GM19455 (cell line): Measurements from ENCODE around the gene IQGAP3.
"Not testable (repeated sequence)": the region's sequence is repeated elsewhere in the genome, so short reads cannot be mapped to it uniquely, and the experiment has no call there.

Experiments used
- ATAC-seq: cut with Tn5 transposase; IDR thresholded peaks from one replicate; pipeline ENCODE4 v1.9.1; 2021; ENCODE audit not compliant: unreplicated experiment

Gene IQGAP3

GRCh38 chr1:156595016-156595415 lies 22.7 kb upstream of the IQGAP3 start:
- no peak for ATAC-seq

DNA sequence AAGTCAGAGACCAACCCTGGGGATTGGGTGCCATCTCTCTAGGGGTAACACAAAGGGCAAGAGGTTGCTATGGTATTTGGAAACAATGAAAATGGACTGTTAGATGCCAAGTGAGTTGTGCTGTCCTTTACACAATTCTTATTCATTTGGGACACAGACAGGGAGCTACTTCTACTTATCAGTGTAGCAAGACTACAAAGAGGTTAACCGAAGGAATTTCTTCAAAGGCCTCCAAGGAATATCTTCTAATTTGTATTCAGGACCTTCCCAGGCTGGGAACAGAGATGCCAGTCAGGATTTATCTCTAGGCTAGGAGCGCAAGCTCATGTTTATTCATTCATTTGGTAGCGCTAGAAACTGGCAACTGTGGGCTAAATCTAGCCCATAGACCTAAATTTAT lies 21.8 kb upstream of the IQGAP3 start:
- ATAC-seq: no peak

GRCh38 chr1:156593661-156593989 lies 21.3 kb upstream of the IQGAP3 start:
- ATAC-seq: no peak

GRCh38 chr1:156592910-156593660 lies 20.7 kb upstream of the IQGAP3 start:
- ATAC-seq: no peak

DNA sequence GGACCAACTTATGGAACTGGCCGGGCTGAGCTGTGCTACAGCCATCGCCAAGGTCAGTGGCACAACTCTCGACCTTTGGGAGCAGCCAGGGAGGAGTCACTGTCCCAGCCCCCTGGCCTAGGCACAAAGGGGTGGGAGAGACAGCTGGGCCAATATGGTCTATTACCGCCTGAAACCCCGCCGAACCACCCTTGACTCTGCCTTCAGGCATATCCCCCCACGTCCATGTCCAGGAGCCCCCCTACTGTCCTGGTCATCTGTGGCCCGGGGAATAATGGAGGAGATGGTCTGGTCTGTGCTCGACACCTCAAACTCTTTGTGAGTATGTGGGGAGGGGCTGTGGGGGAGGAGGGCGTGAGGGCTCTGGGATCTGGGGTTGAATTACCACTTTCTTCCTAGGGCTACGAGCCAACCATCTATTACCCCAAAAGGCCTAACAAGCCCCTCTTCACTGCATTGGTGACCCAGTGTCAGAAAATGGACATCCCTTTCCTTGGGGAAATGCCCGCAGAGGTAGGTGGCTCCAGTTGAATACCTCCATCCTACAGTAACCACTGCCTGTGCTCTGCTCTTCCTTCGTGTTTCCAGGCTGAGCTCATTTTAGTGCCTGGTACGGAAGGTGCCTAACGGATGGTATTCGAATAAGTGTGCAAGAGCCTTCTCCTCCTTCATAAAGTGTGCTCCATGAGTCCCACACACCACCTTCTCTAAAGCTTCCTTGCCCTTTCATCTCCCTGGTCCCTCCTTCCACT lies 20.0 kb upstream of the IQGAP3 start:
- no peak for ATAC-seq

DNA sequence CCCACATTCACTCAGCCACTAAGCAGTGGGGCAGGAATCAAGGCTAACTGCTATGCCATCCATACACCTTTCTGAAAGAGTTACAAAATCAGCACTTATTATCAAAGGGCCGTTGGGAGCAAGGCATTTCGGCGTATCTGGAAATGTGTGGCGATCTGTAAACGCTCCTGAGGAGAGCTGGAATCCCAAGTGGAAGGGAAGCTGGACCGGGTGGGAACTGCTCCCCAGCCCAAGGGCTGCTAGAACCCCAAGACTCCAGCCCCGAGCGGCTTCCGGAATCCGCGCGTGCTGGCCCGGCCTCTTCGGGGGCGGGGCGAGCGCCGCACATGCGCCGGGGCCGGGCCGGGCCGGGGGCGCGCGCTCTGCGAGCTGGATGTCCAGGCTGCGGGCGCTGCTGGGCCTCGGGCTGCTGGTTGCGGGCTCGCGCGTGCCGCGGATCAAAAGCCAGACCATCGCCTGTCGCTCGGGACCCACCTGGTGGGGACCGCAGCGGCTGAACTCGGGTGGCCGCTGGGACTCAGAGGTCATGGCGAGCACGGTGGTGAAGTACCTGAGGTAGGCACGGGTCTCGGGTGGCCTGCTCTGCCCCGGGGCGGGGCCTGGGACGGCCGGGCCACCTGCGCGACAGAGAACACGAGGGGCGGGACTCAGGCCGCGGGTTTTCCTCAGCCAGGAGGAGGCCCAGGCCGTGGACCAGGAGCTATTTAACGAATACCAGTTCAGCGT lies 19.2 kb upstream of the IQGAP3 start, which contains the start of gene NAXE:
Gene NAXE, plus strand, starts transcription at position 345 of the 726 bp plus-strand sequence. Its CDS starts 29 bp downstream, at position 374.
- peak; percentile 87 for ATAC-seq

GRCh38 chr1:156591181-156591431 lies 18.7 kb upstream of the IQGAP3 start:
- ATAC-seq: peak; percentile 19

DNA sequence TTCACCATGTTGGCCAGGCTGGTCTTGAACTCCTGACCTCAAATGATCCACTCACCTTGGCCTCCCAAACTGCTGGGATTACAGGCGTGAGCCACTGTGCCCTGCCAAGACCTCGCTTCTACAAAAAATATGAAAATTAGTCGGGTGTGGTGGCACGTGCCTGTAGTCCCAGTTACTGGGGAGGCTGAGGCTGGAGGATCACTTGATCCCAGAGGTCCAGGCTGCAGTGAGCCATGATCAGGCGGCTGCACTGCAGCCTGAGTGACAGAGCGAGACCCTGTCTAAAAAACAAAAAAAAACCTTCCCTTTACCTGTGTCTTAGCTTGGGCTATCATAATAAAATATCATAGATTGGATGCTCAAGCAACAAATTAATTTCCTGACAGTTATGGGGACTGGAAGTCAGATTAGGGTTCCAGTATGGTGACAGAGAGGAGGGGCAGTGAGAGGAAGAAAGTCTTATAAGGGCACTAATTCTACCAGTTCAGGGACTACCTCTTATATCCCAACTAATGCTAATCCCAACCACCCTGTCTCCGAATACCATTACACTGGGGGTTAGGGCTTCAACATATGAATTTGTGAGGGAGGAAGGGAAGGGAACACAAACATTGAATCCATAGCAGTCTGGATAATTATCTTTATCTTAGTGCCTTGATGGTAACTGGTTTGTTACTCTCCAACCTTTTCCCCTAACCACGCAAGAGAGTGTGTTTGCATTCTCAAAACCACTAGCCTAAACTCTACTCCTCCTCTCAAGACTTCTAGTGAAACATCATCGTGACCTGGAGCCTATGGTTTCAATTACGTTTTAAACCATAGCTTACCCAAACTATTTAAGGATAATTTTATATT lies 18.2 kb upstream of the IQGAP3 start:
- no peak for ATAC-seq

- no peak for ATAC-seq
Observed at GRCh38 chr1:156589546-156589945, 17.2 kb upstream of the IQGAP3 start.

- not testable (repeated sequence) for ATAC-seq
Observed at GRCh38 chr1:156587927-156588326, 15.6 kb upstream of the IQGAP3 start.

DNA sequence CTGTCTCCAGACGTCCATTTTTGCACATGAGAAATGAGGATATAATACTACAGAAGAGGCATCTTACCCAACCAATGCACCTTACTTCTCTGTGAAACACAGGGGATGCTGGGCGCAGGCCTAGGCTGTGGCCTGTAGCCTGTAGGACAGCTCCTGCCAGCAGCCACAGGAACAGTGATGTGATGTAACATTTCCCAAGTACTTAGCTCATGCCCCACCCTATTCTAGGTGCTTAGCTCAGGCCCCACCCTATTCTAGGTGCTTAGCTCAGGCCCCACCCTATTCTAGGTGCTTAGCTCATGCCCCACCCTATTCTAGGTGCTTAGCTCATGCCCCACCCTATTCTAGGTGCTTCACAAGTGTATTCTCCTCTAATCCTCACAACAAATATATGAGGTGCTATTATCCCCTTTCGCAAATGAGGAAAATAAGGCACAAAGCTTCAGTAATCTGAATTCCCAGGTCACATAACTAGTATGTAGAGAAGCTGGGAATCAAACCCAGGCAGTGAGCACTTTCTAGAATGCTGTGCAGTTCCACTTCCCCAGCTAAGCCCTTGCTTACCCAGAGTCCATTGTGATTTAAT lies 14.6 kb upstream of the IQGAP3 start:
- ATAC-seq: no peak

- no peak for ATAC-seq
Observed at GRCh38 chr1:156586323-156586722, 14.0 kb upstream of the IQGAP3 start.

- no peak for ATAC-seq
Observed at GRCh38 chr1:156584813-156585212, 12.4 kb upstream of the IQGAP3 start.

DNA sequence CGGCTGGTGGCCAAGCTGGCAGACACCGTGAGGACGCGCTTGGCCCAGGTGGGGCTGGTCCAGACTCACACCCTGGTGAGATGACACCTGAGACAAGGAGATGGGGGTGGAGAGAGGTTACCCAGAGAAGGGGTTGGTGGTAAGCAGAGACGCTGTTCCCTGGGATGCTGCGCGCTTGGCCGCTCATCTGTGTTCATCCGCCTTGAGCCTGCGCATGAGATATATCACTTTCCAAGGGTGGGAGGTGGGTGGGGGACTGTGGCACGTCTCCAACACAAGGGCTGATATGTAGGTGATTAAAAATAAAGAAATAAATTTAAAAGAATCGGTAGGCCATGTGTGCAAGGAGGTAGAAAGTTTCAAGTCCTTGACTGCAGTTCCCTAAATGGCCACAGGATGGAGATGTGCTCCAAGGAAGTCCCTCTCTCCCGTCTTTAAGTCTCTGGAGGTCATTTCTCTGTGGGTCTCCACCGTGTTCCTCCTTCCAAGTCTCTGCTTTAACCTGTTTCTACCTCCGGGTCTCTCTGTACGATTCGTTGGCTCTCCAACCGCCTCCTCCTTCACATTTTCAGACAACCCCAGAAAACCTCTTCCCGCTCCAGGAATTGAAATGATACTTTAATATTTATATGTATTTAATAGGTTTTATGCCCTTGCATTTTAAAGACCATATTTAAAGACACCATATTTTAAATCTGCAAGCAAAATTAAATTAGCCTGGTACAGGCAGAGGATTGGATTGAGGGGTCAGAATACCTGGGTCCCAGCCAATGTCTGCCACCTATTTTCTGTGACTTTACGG lies 11.7 kb upstream of the IQGAP3 start:
- no peak for ATAC-seq

GRCh38 chr1:156582388-156583017 lies 10.1 kb upstream of the IQGAP3 start:
- ATAC-seq: no peak

DNA sequence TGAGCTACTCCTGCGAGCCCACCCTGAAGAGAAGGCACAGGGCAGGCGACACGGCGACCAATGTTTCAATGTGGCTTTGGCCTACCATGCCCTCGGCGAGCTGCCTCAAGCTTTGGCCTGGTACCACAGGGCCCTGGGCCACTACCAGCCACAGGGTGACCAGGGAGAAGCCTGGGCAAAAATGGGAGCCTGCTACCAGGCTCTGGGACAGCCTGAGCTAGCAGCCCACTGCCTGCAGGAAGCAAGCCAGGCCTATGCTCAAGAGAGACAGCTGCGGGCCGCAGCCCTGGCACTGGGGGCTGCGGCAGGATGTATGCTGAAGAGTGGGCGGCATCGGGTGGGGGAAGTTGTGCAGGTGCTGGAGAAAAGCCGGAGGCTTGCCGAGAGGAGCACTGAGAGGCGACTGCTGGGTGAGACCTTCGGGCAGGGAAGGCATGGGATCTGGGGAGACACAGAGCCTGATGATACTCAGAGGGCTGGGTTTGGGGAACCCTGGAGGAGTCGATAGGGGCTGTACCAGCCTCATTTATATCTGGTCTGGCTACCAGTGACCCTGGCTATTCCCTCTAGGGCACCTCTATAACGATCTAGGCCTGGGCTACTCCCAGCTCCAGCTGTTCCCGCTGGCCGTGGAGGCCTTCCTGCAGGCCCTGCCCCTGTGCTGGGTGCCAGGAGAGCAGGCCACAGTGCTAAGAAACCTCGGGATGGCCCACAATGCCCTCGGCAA lies 9.5 kb upstream of the IQGAP3 start:
- no peak for ATAC-seq

GRCh38 chr1:156579472-156579871 lies 7.1 kb upstream of the IQGAP3 start, which contains the start of gene TTC24:
TSS of gene TTC24 (plus strand) at chr1:156579723. CDS start at chr1:156581365, 1,642 bp downstream.
- ATAC-seq: no peak

- no peak for ATAC-seq
Observed at GRCh38 chr1:156578055-156578454, 5.7 kb upstream of the IQGAP3 start.

- no peak for ATAC-seq
Observed at GRCh38 chr1:156577550-156577949, 5.2 kb upstream of the IQGAP3 start.
